IPS-20b (cell line): ENCODE data around the gene KCNN4.

Source experiments
- H3K27ac ChIP-seq: one replicate; pipeline ENCODE4 v1.5.1; 2013; ENCODE audit warnings: low read length
- H3K27me3 ChIP-seq: 2 replicates; pipeline ENCODE4 v1.6.1; 2013; ENCODE audit warnings: mild to moderate bottlenecking, low read length, inconsistent platforms; ENCODE audit not compliant: insufficient read depth
- H3K36me3 ChIP-seq: 2 replicates; pipeline ENCODE4 v1.6.1; 2013; ENCODE audit warnings: low read depth, mild to moderate bottlenecking, inconsistent platforms, low read length, moderate library complexity; ENCODE audit not compliant: insufficient read depth
- H3K4me1 ChIP-seq: 2 replicates; pipeline ENCODE4 v1.6.1; 2013; ENCODE audit warnings: mild to moderate bottlenecking, control low read depth, inconsistent platforms, low read length, moderate library complexity; ENCODE audit not compliant: insufficient read depth
- H3K4me3 ChIP-seq: 2 replicates; pipeline ENCODE4 v1.5.1; 2013; ENCODE audit warnings: mild to moderate bottlenecking, low read length, inconsistent platforms
- H3K9ac ChIP-seq: 2 replicates; pipeline ENCODE4 v1.6.1; 2013; ENCODE audit warnings: low read depth, mild to moderate bottlenecking, inconsistent platforms, low read length, moderate library complexity
- H3K9me3 ChIP-seq: 2 replicates; pipeline ENCODE4 v1.6.1; 2013; ENCODE audit warnings: mild to moderate bottlenecking, low read depth, low read length, inconsistent platforms; ENCODE audit not compliant: insufficient read depth

The KCNN4 gene

DNA sequence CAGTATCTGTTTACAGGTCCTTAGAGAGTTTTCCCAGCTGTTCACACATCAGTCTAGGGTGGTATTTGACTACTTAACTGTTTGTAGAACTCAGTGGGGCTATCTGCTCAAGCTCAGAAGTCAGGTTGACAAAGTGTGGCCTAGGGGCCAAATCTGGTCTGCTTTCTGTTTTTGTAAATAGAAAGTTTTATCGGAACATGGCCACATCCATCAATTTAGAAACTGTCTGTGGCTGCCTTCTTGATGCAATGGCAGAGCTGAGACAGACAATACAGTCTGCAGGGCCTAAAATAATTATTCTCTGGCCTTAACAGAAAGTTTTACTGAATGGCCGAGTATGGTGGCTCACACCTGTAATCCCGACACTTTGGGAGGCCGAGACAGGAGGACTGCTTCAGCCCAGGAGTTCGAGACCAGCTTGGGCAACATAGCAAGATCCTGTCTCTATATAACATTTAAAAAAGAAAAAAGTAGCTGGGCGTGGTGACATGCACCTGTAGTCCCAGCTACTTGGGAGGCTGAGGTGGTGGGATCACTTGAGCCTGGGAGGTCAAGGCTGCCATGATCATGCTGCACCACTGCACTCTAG lies 28.4 kb downstream of the KCNN4 start:
- H3K36me3 ChIP-seq, result peaks cover 43% of the 10 kb centered on the region
- no peak overlapping the region for H3K27ac ChIP-seq
- H3K4me3 ChIP-seq, result no peak overlapping the region
- peaks cover 7% of the 10 kb centered on the region; the same call in 1 of the 2 replicates for H3K4me1 ChIP-seq
- no peaks in the 10 kb centered on the region for H3K9me3 ChIP-seq
- no peaks in the 10 kb centered on the region for H3K27me3 ChIP-seq
- H3K9ac ChIP-seq, result no peak overlapping the region; the same call in 1 of the 2 replicates

DNA sequence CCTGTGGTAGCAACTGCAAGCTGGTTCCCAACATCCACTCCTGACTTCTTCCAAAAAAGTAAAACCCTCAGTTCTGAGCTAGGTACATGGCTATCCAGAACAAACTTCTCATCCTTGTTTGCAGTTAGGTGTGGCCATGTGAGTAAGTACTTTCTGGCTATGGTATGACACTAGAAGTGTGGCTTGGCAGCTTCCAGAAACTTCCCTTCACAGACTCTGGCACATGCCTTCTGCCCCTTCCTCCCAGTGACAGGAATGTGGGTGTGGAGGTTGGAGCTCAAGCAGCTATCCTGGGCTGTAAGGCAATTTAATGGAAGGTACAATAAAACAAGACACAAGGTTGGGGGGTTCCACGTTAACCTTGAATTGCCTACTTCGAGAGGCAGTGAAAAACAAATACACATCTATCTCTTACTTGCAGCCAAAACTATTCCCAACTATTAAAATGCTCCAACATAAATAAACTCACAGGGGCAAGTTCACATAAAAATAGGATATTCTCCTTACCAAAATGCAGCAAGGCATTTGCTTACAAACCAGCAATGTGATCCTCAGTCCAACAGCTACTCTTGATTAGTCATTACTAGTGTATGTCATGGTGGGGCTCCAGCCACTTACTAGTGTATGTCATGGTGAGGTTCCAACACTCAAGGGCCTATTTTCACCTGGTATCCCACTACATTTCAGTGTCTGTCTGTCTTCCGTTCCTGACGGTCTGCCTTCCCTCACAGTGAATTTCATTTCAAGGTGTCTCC lies 29.1 kb downstream of the KCNN4 start:
- Histone ChIP-seq H3K4me1 (peaks cover 5% of the 10 kb centered on the region; the same call in 1 of the 2 replicates), H3K4me3 (no peak overlapping the region), H3K9ac (no peak overlapping the region; the same call in 1 of the 2 replicates), H3K27ac (no peak overlapping the region), H3K27me3 (no peaks in the 10 kb centered on the region), H3K9me3 (no peaks in the 10 kb centered on the region), H3K36me3 (peaks cover 51% of the 10 kb centered on the region)

- peaks cover 62% of the 10 kb centered on the region for H3K36me3 ChIP-seq
- H3K27ac ChIP-seq, result no peak overlapping the region
- peaks cover 5% of the 10 kb centered on the region; the same call in 1 of the 2 replicates for H3K4me1 ChIP-seq
- H3K9me3 ChIP-seq, result no peaks in the 10 kb centered on the region
- H3K9ac ChIP-seq, result no peak overlapping the region
- no peaks in the 10 kb centered on the region for H3K27me3 ChIP-seq
- no peak overlapping the region for H3K4me3 ChIP-seq
Measured at GRCh38 chr19:43749898-43750297, 30.9 kb downstream of the KCNN4 start.

DNA sequence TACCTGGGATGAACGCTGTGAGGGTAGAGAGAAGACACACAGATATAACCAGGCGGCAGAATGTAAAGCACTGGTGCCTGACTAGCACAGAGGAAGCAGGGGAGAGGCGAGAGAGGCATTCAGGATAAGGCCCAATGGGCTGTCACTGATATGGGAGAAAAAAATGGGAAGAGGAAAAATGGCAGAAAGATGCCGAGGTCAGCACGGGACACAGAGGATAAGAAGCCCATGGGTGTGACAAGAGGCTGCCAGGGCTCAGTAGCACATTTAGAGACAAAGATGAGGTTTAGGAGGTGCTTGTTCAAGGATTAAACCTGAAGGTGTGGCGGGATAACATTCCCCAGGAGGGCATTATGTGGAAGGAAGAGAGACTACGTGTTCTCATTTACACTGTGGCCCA lies 31.6 kb downstream of the KCNN4 start:
- H3K36me3 ChIP-seq, result peaks cover 70% of the 10 kb centered on the region
- peaks cover 5% of the 10 kb centered on the region; the same call in 1 of the 2 replicates for H3K4me1 ChIP-seq
- H3K9me3 ChIP-seq, result no peaks in the 10 kb centered on the region
- no peak overlapping the region for H3K4me3 ChIP-seq
- H3K9ac ChIP-seq, result no peak overlapping the region
- no peaks in the 10 kb centered on the region for H3K27me3 ChIP-seq
- no peak overlapping the region for H3K27ac ChIP-seq

- no peaks in the 10 kb centered on the region for H3K9me3 ChIP-seq
- H3K4me3 ChIP-seq, result no peak overlapping the region
- peaks cover 74% of the 10 kb centered on the region for H3K36me3 ChIP-seq
- no peak overlapping the region for H3K9ac ChIP-seq
- no peak overlapping the region for H3K27ac ChIP-seq
- H3K4me1 ChIP-seq, result peaks cover 5% of the 10 kb centered on the region; the same call in 1 of the 2 replicates
- no peaks in the 10 kb centered on the region for H3K27me3 ChIP-seq
Measured at GRCh38 chr19:43748685-43749084, 32.1 kb downstream of the KCNN4 start.

GRCh38 chr19:43748205-43748594 lies 32.6 kb downstream of the KCNN4 start:
- H3K4me3 ChIP-seq, result no peak overlapping the region
- no peaks in the 10 kb centered on the region for H3K9me3 ChIP-seq
- no peak overlapping the region for H3K9ac ChIP-seq
- H3K27me3 ChIP-seq, result no peaks in the 10 kb centered on the region
- no peak overlapping the region for H3K27ac ChIP-seq
- peaks cover 79% of the 10 kb centered on the region for H3K36me3 ChIP-seq
- 0 out of 2 replicates have a peak, but pooled peaks cover 4% of the 10 kb centered on the region for H3K4me1 ChIP-seq

DNA sequence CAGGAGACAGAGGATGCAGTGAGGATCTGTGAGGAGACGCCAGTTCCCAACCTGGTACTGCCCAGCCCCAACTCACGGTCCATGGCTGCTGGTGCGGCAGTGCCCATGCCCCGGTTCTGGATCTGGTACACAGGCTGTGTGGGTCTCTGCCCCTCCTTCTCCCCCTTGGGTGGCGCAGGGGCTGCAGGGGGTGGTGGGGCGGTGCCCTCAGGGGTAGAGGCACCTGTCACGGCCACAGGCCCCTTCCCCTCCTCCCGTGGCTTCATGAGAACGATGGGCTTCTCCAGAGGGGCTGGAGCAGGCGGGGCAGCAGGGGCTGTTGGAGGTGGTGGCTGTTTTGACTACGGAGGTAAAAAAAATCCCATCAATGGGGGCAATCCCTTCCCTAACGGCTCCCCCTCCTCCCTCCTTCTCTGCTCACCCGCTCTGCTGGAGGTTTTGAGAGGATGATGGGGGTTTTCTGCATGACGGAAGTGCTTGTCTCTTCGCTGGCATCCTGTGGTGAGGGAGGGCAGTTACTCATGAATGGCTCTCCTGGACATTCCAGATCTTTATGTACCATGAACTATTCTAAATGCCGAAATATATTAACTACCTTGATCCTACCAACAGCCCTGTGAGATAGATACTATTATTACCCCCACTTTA lies 33.1 kb downstream of the KCNN4 start:
- Histone ChIP-seq H3K27me3 (no peaks in the 10 kb centered on the region), H3K36me3 (peaks cover 85% of the 10 kb centered on the region), H3K9me3 (no peaks in the 10 kb centered on the region), H3K4me3 (no peak overlapping the region), H3K27ac (no peak overlapping the region), H3K4me1 (no peaks in the 10 kb centered on the region), H3K9ac (no peak overlapping the region)

DNA sequence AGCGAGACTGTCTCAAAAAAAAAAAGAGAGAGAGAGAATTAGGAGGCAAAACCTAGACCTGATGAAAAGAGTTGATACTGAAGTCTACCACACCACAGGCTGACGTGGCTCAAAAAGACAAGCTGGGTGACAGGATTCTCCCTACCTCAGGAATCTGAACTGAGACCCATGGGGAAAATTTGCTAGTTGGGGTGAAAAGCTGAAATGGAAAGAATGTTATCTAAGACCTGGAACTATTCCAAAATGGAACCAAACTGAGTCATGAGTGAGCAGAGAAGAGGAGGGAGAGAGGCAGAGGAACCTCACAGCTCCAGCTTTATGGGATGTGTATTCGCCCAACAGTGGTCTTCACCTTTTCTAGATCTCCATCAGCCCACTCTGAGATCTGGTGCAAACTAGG lies 37.7 kb downstream of the KCNN4 start:
- H3K4me1 ChIP-seq, result no peaks in the 10 kb centered on the region
- peaks cover 91% of the 10 kb centered on the region for H3K36me3 ChIP-seq
- no peak overlapping the region for H3K4me3 ChIP-seq
- no peaks in the 10 kb centered on the region for H3K9me3 ChIP-seq
- no peak overlapping the region for H3K9ac ChIP-seq
- H3K27me3 ChIP-seq, result no peaks in the 10 kb centered on the region
- H3K27ac ChIP-seq, result no peak overlapping the region

- Histone ChIP-seq H3K27ac (no peak overlapping the region), H3K4me1 (no peaks in the 10 kb centered on the region), H3K9me3 (no peaks in the 10 kb centered on the region), H3K27me3 (no peaks in the 10 kb centered on the region), H3K4me3 (no peak overlapping the region), H3K9ac (no peak overlapping the region), H3K36me3 (peaks cover 88% of the 10 kb centered on the region)
Measured at GRCh38 chr19:43741075-43741825, 39.5 kb downstream of the KCNN4 start.

DNA sequence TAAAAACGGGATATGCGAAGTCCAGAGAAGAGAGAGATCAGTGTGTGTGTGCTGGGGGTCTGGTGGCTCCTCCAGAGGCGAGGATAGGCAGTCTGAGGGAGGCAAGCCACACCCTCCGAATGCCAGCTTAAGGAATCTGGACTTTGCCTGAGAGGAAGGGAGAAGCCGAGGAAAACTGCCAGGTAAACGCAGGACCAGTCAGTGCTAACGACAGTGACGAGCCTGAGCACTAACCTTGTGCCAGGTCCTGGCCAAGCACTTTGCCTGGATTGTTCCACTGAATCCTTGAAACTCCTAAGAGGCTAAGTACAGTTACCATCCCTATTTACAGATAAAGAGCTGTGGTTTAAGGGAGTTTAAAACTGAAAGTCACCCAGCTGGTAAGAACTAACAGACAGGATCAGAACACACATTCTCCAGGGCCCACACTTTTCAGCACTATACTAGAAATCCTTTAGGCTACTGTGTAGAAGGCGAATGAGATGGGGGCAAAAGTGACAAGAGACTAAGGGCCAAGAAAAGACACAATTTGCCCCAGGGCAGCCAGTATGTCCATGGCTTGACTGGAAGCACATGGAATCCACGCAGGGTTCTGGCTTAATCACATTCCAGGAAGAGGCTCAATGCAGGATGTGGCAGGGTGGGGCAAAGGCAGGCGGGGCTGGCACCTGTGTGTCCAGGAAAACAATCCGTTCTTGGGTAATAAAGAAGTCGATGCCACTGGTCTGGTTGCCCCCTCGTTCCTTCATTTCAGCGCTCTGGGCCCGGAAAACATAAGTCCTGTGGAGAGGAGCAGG lies 41.1 kb downstream of the KCNN4 start:
- Histone ChIP-seq H3K36me3 (peaks cover 90% of the 10 kb centered on the region), H3K9ac (no peak overlapping the region), H3K4me3 (no peak overlapping the region), H3K27ac (no peak overlapping the region), H3K9me3 (no peaks in the 10 kb centered on the region), H3K4me1 (no peaks in the 10 kb centered on the region), H3K27me3 (no peaks in the 10 kb centered on the region)

GRCh38 chr19:43738780-43739211 lies 42.0 kb downstream of the KCNN4 start:
- Histone ChIP-seq H3K4me3 (no peak overlapping the region), H3K4me1 (no peaks in the 10 kb centered on the region), H3K36me3 (peaks cover 90% of the 10 kb centered on the region), H3K27ac (no peak overlapping the region), H3K9me3 (no peaks in the 10 kb centered on the region), H3K27me3 (no peaks in the 10 kb centered on the region), H3K9ac (no peak overlapping the region)
